Loucy (cell line): ENCODE results near the gene KHDC1.
"Not testable (repeated sequence)": the region's sequence is repeated elsewhere in the genome, so short reads cannot be mapped to it uniquely, and the experiment has no call there.

Source experiments
- CTCF ChIP-seq: fragments of 200-600 bp; sonication (generic); conservative IDR thresholded peaks from 2 replicates; pipeline ENCODE4 v1.5.1; 2014; ENCODE audit warnings: mild to moderate bottlenecking, antibody characterized with exemption, low read length
- EZH2phosphoT487 ChIP-seq: fragments of 200-600 bp; IDR thresholded peaks from 2 replicates; pipeline ENCODE4 v1.6.1; 2018; ENCODE audit warnings: antibody characterized with exemption, mild to moderate bottlenecking, moderate library complexity, borderline replicate concordance

GRCh38 chr6:73303773-73304172, 40.8 kb upstream of the KHDC1 start:
- TF ChIP-seq CTCF, EZH2phosphoT487: not testable (repeated sequence)
